CD8-positive, alpha-beta memory T cell (primary cell): Measurements from ENCODE around the gene CDKN1C. TPM values are rescaled to one million over a fixed set of nuclear protein-coding genes. Genes with fewer than 3 reads are reported as not detected.

Source experiments
- CTCF ChIA-PET: fragments of 350-600 bp; sonication (Branson Sonifier 250); formaldehyde crosslinking; loops from one replicate; lab custom pipeline; 2021; ENCODE audit warnings: antibody characterized with exemption; lab: Charles Lee
- POLR2A ChIA-PET: fragments of 350-600 bp; sonication (Branson Sonifier 250); formaldehyde crosslinking; loops from one replicate; lab custom pipeline; 2021; ENCODE audit warnings: antibody characterized with exemption; lab: Charles Lee
- DNase-seq, 5 donors: peaks; one replicate each; pipeline versions ENCODE4 v3.0.0 to v3.0.0-alpha.2; 2020 to 2022; ENCODE audit warnings: mixed read lengths in 1 of 5
- H3K27ac ChIP-seq: one replicate; pipeline ENCODE4 v1.7.0; 2013; ENCODE audit warnings: low read depth, mild to moderate bottlenecking, low read length, moderate library complexity
- H3K27me3 ChIP-seq: 2 replicates; pipeline ENCODE4 v1.7.0; 2013; ENCODE audit warnings: low read length, mild to moderate bottlenecking; ENCODE audit not compliant: insufficient read depth, poor library complexity, severe bottlenecking
- H3K36me3 ChIP-seq: 2 replicates; pipeline ENCODE4 v1.7.0; 2013; ENCODE audit warnings: mild to moderate bottlenecking, low read length, moderate library complexity; ENCODE audit not compliant: insufficient read depth
- H3K4me1 ChIP-seq: 2 replicates; pipeline ENCODE4 v1.7.0; 2013; ENCODE audit warnings: mild to moderate bottlenecking, low read length, moderate library complexity; ENCODE audit not compliant: insufficient read depth
- H3K4me3 ChIP-seq: 2 replicates; pipeline ENCODE4 v1.7.0; 2013; ENCODE audit warnings: mild to moderate bottlenecking, low read length
- H3K9me3 ChIP-seq: 2 replicates; pipeline ENCODE4 v1.7.0; 2013; ENCODE audit warnings: mild to moderate bottlenecking, low read length
- H3K27ac Mint-ChIP-seq, 8 donors: one replicate each; pipeline ENCODE4 v1.8.0; 2020 to 2021; ENCODE audit warnings: mixed read lengths in 8 of 8, mild to moderate bottlenecking in 6 of 8, inconsistent platforms in 3 of 8, moderate library complexity in 3 of 8
- H3K27me3 Mint-ChIP-seq, 2 donors: one replicate each; pipeline ENCODE4 v1.8.0; 2020 to 2021; ENCODE audit warnings: mixed read lengths in 2 of 2, mild to moderate bottlenecking in 1 of 2, moderate library complexity in 1 of 2
- H3K36me3 Mint-ChIP-seq, 3 donors: one replicate each; pipeline ENCODE4 v1.8.0; 2020 to 2021; ENCODE audit warnings: mixed read lengths in 3 of 3, inconsistent platforms in 1 of 3, mild to moderate bottlenecking in 1 of 3
- H3K4me1 Mint-ChIP-seq, 3 donors: one replicate each; pipeline ENCODE4 v1.8.0; 2020 to 2021; ENCODE audit warnings: mixed read lengths in 3 of 3, inconsistent platforms in 1 of 3, mild to moderate bottlenecking in 1 of 3
- H3K4me3 Mint-ChIP-seq, 7 donors: one replicate each; pipeline ENCODE4 v1.8.0; 2020 to 2021; ENCODE audit warnings: mixed read lengths in 7 of 7, mild to moderate bottlenecking in 6 of 7, moderate library complexity in 4 of 7, inconsistent platforms in 2 of 7
- H3K9me3 Mint-ChIP-seq, 5 donors: one replicate each; pipeline ENCODE4 v1.8.0; 2020 to 2022; ENCODE audit warnings: mixed read lengths in 5 of 5, mild to moderate bottlenecking in 3 of 5, moderate library complexity in 2 of 5, inconsistent platforms in 1 of 5
- polyA plus RNA-seq: library from polyadenylated mRNA; unstranded; fragments of 300-500 nt; fragmentation: Illumina TruSeq; gene quantifications from one replicate; pipeline ENCODE4 v1.2.3, GENCODE V29; 2021
- total RNA-seq, 2 experiments: library from RNA; stranded (reverse); gene quantifications; one replicate each; pipeline ENCODE4 v1.2.3, GENCODE V29; 2021

Gene CDKN1C
- total and polyA plus RNA-seq, 3 experiments from 2014 or later = 0.49 to 1.1 (median 1.0) TPM

GRCh38 chr11:2931420-2931746 is 45.8 kb upstream of the CDKN1C start:
- H3K9me3 ChIP-seq = no peaks in the 10 kb centered on the region
- no peak overlapping the region for H3K4me3 ChIP-seq
- peaks cover 6% of the 10 kb centered on the region for H3K27me3 ChIP-seq
- Mint-ChIP-seq H3K9me3 (peaks cover 0 to 2% (median 0%) of the 10 kb centered on the region in 5 donors), H3K27me3 (peaks cover 17 to 21% of the 10 kb centered on the region in 2 donors), H3K27ac (peak overlapping the region in 1 of 8 donors; percentile 88), H3K4me1 (peaks cover 20 to 41% (median 22%) of the 10 kb centered on the region in 3 donors), H3K4me3 (peak overlapping the region in 1 of 7 donors; percentile 2), H3K36me3 (peaks cover 0 to 1% (median 0%) of the 10 kb centered on the region in 3 donors)
- no peaks in the 10 kb centered on the region for H3K36me3 ChIP-seq
- no peak overlapping the region for H3K27ac ChIP-seq
- H3K4me1 ChIP-seq = peaks cover 25% of the 10 kb centered on the region
- peak in 1 of 5 donors; percentile 44 for DNase-seq
- CTCF ChIA-PET = interaction anchor here (0.8 to 5.2 kb wide), 3 partner anchors 39 to 399 kb away, joined by 3 to 48 read pairs (median 4); no protein-coding TSS in a partner anchor
- POLR2A ChIA-PET = no interaction called here

- CTCF ChIA-PET = interaction anchor here (0.9 to 5.2 kb wide), 16 partner anchors 10 to 399 kb away, joined by 3 to 48 read pairs (median 4); a partner anchor contains a TSS
- Histone ChIP-seq H3K36me3 (no peaks in the 10 kb centered on the region), H3K4me1 (peaks cover 25% of the 10 kb centered on the region), H3K27me3 (peaks cover 6% of the 10 kb centered on the region), H3K4me3 (peak overlapping the region; percentile 56), H3K9me3 (no peaks in the 10 kb centered on the region), H3K27ac (peak overlapping the region; percentile 31)
- H3K9me3 Mint-ChIP-seq = peaks cover 0 to 2% (median 0%) of the 10 kb centered on the region in 5 donors
- peak overlapping the region in 5 of 8 donors; percentile 11 to 90 (median 86) for H3K27ac Mint-ChIP-seq
- POLR2A ChIA-PET = interaction anchor here (1.1 to 1.3 kb wide), 2 partner anchors 12 to 32 kb away, joined by 3 read pairs; no protein-coding TSS in a partner anchor
- H3K36me3 Mint-ChIP-seq = peaks cover 0 to 1% (median 0%) of the 10 kb centered on the region in 3 donors
- peaks cover 20 to 41% (median 22%) of the 10 kb centered on the region in 3 donors for H3K4me1 Mint-ChIP-seq
- H3K27me3 Mint-ChIP-seq = peaks cover 17 to 21% of the 10 kb centered on the region in 2 donors
- peak overlapping the region; percentile 38 to 90 (median 82) for H3K4me3 Mint-ChIP-seq
- DNase-seq = peak in 2 of 5 donors; percentile 18 to 63
Observed at GRCh38 chr11:2930704-2931419, 45.3 kb upstream of the CDKN1C start.

- Histone ChIP-seq H3K4me1 (peaks cover 25% of the 10 kb centered on the region), H3K27me3 (peaks cover 6% of the 10 kb centered on the region), H3K9me3 (no peaks in the 10 kb centered on the region), H3K4me3 (peak overlapping the region; percentile 56), H3K27ac (peak overlapping the region; percentile 31), H3K36me3 (no peaks in the 10 kb centered on the region)
- CTCF ChIA-PET = interaction anchor here (0.7 to 5.2 kb wide), 22 partner anchors 11 to 398 kb away, joined by 3 to 48 read pairs (median 4); partner anchors contain the start of gene NAP1L4
- Mint-ChIP-seq H3K9me3 (peaks cover 0 to 2% (median 0%) of the 10 kb centered on the region in 5 donors), H3K4me1 (peaks cover 20 to 41% (median 22%) of the 10 kb centered on the region in 3 donors), H3K27ac (peak overlapping the region in 7 of 8 donors; percentile 11 to 94 (median 65)), H3K27me3 (peaks cover 17 to 21% of the 10 kb centered on the region in 2 donors), H3K4me3 (peak overlapping the region; percentile 68 to 90 (median 82)), H3K36me3 (peaks cover 0 to 1% (median 0%) of the 10 kb centered on the region in 3 donors)
- DNase-seq = peak in 1 of 5 donors; percentile 54
- POLR2A ChIA-PET = interaction anchor here (0.6 to 1.7 kb wide), 5 partner anchors 12 to 85 kb away, joined by 3 to 5 read pairs (median 4); no protein-coding TSS in a partner anchor
Observed at GRCh38 chr11:2929950-2930703, 44.6 kb upstream of the CDKN1C start.

- Histone ChIP-seq H3K27me3 (peaks cover 6% of the 10 kb centered on the region), H3K9me3 (no peaks in the 10 kb centered on the region), H3K4me3 (peak overlapping the region; percentile 56), H3K36me3 (no peaks in the 10 kb centered on the region), H3K4me1 (peaks cover 25% of the 10 kb centered on the region), H3K27ac (peak overlapping the region; percentile 31)
- Mint-ChIP-seq H3K4me1 (peaks cover 20 to 41% (median 22%) of the 10 kb centered on the region in 3 donors), H3K9me3 (no peaks in the 10 kb centered on the region), H3K36me3 (peaks cover 0 to 1% (median 0%) of the 10 kb centered on the region in 3 donors), H3K4me3 (peak overlapping the region; percentile 68 to 90 (median 82)), H3K27ac (peak overlapping the region in 2 of 8 donors; percentile 85 to 94), H3K27me3 (peaks cover 19 to 21% of the 10 kb centered on the region in 2 donors)
- peak in 2 of 5 donors; percentile 40 to 51 for DNase-seq
- ChIA-PET POLR2A (interaction anchor here (0.6 to 1.7 kb wide), 4 partner anchors 31 to 102 kb away, joined by 3 to 4 read pairs (median 4); no protein-coding TSS in a partner anchor), CTCF (interaction anchor here (0.7 to 5.2 kb wide), 21 partner anchors 12 to 397 kb away, joined by 3 to 48 read pairs (median 4); partner anchors contain the start of gene NAP1L4)
Observed at GRCh38 chr11:2929531-2929949, 44.0 kb upstream of the CDKN1C start.

- peak; percentile 26 to 76 (median 58) for DNase-seq
- Mint-ChIP-seq H3K36me3 (peaks cover 0 to 1% (median 0%) of the 10 kb centered on the region in 3 donors), H3K9me3 (no peaks in the 10 kb centered on the region), H3K4me1 (peaks cover 20 to 40% (median 22%) of the 10 kb centered on the region in 3 donors), H3K27ac (peak within 1 kb of the TSS in 6 of 8 donors; percentile 17 to 94 (median 82)), H3K4me3 (peak within 1 kb of the TSS; percentile 74 to 91 (median 86)), H3K27me3 (peaks cover 19 to 21% of the 10 kb centered on the region in 2 donors)
- Histone ChIP-seq H3K36me3 (no peaks in the 10 kb centered on the region), H3K4me3 (peak within 1 kb of the TSS; percentile 56), H3K4me1 (peaks cover 25% of the 10 kb centered on the region), H3K9me3 (no peaks in the 10 kb centered on the region), H3K27ac (peak within 1 kb of the TSS; percentile 31), H3K27me3 (peaks cover 6% of the 10 kb centered on the region)
- ChIA-PET CTCF (interaction anchor here (1.3 to 5.2 kb wide), 11 partner anchors 16 to 397 kb away, joined by 3 to 48 read pairs (median 7); a partner anchor contains a TSS), POLR2A (interaction anchor here (0.6 to 1.7 kb wide), 5 partner anchors 36 to 103 kb away, joined by 3 to 4 read pairs (median 3); no protein-coding TSS in a partner anchor)
Observed at GRCh38 chr11:2928605-2929530, 43.3 kb upstream of the CDKN1C start, which contains the start of gene PHLDA2. Gene PHLDA2 (minus strand): TSS chr11:2929420. CDS start chr11:2929364, 56 bp downstream.

- H3K4me3 ChIP-seq = no peak overlapping the region
Observed at GRCh38 chr11:2927851-2928604, 42.5 kb upstream of the CDKN1C start.

More at GRCh38 chr11:2927851-2928604, 42.5 kb upstream of the CDKN1C start:
- Mint-ChIP-seq H3K4me3 (peak overlapping the region; percentile 47 to 91 (median 71)), H3K4me1 (peaks cover 20 to 33% (median 22%) of the 10 kb centered on the region in 3 donors), H3K9me3 (no peaks in the 10 kb centered on the region), H3K27me3 (peaks cover 19 to 21% of the 10 kb centered on the region in 2 donors), H3K27ac (peak overlapping the region in 5 of 8 donors; percentile 27 to 63 (median 39)), H3K36me3 (peaks cover 0 to 1% (median 0%) of the 10 kb centered on the region in 3 donors)
- H3K4me1 ChIP-seq = peaks cover 25% of the 10 kb centered on the region
- H3K27me3 ChIP-seq = peaks cover 6% of the 10 kb centered on the region
- CTCF ChIA-PET = interaction anchor here (1.1 to 5.2 kb wide), 5 partner anchors 23 to 396 kb away, joined by 3 to 48 read pairs (median 8); no protein-coding TSS in a partner anchor
- no peaks in the 10 kb centered on the region for H3K36me3 ChIP-seq
- DNase-seq = no peak
- H3K27ac ChIP-seq = no peak overlapping the region
- POLR2A ChIA-PET = interaction anchor here (0.7 kb wide), 1 partner anchor 35 kb away, joined by 3 read pairs; no protein-coding TSS in a partner anchor
- no peaks in the 10 kb centered on the region for H3K9me3 ChIP-seq
